ENCODE results near the gene TMEM131. TPM values are rescaled to one million over a fixed set of nuclear protein-coding genes. Genes with fewer than 3 reads are reported as not detected.

TMEM131 gene
- total RNA-seq, 1 experiment from 2014 or later: 32.4 TPM

GRCh38 chr2:97708608-97709007, 287.1 kb downstream of the TMEM131 start:
- no peak for DNase-seq (ENCODE audit: low read depth)

- DNase-seq (ENCODE audit: low read depth): no peak
Observed at GRCh38 chr2:97708048-97708380, 287.7 kb downstream of the TMEM131 start.

- DNase-seq (ENCODE audit: low read depth): no peak
Observed at GRCh38 chr2:97707362-97708047, 288.2 kb downstream of the TMEM131 start.

GRCh38 chr2:97706708-97707345, 288.9 kb downstream of the TMEM131 start:
- DNase-seq (ENCODE audit: low read depth): no peak

Other genes with a start within 250 kb of the TMEM131 start
- 0.29 TPM in 1 of 2 replicates, not detected in the other for gene VWA3B, start 91.2 kb upstream of the TMEM131 start, total RNA-seq (2014; rRNA removed; shearing (Covaris generic))

Data from RPMI7951 (cell line).